Measurements from ENCODE around the gene ZNF621.

ZNF621 gene

DNA sequence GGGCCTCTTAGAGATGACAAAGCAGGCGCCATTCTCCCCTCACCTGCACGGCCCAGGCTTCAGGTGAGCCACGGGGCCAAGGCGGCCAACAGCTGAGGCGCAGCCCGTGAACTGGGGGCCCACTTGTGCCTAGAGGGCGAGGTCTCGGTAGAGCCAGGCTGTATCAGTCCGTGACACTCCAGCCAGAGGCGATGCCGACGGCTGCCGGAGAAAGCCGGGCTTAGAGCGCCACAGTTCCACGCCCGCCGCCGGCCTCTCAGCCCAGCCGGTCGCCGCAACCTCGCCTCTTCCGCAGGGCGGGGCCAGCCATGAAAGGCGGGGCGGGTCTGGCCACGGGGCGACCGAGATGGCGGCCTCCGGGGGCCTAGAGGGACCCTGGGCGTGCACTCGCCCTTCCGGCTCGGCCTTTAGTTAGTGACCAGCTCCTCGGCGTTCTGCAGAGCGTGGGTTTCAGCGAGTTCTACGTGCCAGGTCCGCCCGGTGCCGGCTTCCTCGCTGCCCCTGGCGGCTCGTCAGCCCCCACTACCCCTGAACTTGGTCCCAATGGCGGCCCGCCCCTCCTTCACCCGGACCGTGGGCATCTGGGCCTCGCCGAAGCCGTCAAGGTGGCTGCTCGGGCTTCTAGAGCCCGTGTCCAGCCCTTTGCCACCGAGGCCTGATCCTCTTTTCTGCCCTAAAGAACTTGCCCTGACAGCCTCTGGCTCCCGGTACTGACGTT, at the start of gene ZNF621:
ZNF621 (plus strand) TSS at position 393 of the 718 bp plus-strand sequence. CDS start 881 bp downstream, outside the sequence.
- peak; percentile 47 for DNase-seq

- peak; percentile 5 for DNase-seq
These were observed 48.0 kb upstream of the ZNF621 start, which contains the start of gene ZNF619 for GRCh38 chr3:40476478-40477470. TSS of gene ZNF619 (plus strand) at chr3:40477122. CDS start at chr3:40477980, 858 bp downstream.

- no peak for DNase-seq
These were observed 47.1 kb upstream of the ZNF621 start for GRCh38 chr3:40477666-40478065.

DNA sequence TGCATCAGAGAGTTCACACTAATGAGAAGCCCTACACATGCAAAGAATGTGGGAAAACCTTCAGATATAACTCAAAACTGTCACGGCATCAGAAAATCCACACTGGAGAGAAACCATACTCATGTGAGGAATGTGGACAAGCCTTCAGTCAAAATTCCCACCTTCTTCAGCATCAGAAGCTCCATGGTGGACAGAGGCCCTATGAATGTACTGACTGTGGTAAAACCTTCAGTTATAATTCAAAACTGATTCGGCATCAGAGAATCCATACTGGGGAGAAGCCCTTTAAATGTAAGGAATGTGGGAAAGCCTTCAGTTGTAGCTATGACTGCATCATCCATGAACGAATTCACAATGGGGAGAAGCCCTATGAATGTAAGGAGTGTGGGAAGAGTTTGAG, 37.6 kb upstream of the ZNF621 start:
- DNase-seq: no peak

DNA sequence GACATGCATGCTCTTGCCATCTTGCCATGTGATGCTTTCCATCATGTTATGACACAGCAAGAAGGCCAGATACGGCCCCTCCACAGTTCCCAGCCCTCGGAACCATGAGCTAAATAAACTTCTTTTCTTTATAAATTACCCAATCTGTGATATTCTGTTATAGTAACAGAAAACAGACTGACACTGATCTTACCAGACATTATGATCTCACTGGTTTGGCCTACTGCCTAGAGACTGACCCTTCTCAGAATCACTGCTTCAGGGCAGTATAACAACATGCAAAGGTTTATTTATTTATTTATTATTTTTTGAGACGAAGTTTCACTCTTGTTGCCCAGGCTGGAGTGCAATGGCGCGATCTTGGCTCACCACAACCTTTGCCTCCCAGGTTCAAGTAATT, 33.8 kb upstream of the ZNF621 start:
- DNase-seq: no peak

DNA sequence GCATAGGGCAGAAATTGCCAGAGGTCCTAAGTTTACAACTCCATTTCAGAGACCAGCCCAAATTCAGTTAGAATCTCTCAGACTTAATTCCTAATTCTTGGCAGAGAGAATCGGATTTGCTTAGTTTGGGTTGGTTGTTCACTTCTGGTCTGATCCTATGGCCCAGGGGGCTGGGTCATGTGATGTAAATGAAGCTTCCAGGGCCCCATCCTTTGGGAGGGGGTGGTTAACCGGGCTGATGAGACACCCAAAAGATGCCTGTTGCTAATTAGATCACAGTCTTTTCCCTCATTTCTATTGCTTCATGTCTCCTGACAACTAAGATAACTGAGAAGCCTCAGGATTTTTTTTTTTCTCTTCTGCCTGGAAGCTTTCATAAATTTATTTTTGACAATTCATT, 30.1 kb upstream of the ZNF621 start:
- DNase-seq: no peak

GRCh38 chr3:40497288-40497687, 27.5 kb upstream of the ZNF621 start:
- DNase-seq: no peak

DNA sequence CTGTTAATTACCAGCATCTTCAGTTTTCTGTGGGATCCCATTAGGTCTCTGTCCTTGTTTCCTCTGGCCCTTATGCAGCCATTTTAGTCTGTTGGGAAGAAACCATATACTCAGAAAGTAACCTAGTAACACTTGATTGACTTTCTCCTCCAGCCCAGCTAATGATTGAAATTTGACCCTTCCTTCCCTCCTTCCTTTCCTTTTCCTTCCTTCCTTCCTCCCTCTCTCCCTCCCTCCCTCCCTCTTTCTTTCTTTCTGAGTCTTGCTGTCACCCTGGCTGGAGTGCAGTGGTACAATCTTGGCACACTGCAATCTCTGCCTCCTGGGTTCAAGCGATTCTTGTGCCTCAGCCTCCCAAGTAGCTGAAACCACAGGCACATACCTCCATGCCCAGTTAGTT, 24.8 kb upstream of the ZNF621 start:
- no peak for DNase-seq

DNA sequence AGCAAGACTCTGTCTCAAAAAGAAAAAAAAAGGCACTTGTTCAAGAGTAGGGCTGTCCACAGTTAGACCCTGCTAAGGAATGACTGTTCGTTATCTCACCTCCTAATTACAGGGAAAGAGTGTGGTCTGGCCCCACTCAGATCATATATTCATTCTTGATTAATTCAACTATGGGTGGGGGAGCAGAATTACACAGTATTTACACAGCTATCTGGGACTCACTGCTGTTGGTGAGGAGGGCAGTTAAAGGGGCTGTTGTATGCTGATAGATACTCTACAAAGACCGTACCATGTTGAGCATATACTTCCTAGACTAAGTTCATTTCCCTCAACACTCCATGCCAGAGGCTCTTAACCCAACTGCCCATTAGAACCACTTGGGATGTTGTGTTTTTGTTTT, 22.7 kb upstream of the ZNF621 start:
- DNase-seq: no peak

GRCh38 chr3:40504636-40505430, 19.9 kb upstream of the ZNF621 start:
- DNase-seq: no peak

- peak; percentile 64 for DNase-seq
These were observed 18.9 kb upstream of the ZNF621 start, which contains the start of gene ZNF620 for GRCh38 chr3:40505599-40506462. TSS of gene ZNF620 (plus strand) at chr3:40506039. CDS start at chr3:40506353, 314 bp downstream.

- no peak for DNase-seq
These were observed 13.6 kb upstream of the ZNF621 start for GRCh38 chr3:40511031-40511718.

DNA sequence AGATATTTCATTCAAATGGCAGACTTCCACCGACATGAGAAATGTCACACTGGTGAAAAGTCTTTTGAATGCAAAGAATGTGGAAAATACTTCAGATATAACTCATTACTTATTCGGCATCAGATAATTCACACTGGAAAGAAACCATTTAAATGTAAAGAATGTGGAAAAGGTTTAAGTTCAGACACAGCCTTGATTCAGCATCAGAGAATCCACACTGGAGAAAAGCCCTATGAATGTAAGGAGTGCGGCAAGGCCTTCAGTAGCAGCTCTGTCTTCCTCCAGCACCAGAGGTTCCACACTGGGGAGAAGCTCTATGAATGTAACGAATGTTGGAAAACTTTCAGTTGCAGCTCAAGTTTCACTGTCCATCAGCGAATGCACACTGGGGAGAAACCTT, 8.6 kb upstream of the ZNF621 start:
- no peak for DNase-seq

GRCh38 chr3:40518067-40518466, 6.7 kb upstream of the ZNF621 start:
- no peak for DNase-seq

DNA sequence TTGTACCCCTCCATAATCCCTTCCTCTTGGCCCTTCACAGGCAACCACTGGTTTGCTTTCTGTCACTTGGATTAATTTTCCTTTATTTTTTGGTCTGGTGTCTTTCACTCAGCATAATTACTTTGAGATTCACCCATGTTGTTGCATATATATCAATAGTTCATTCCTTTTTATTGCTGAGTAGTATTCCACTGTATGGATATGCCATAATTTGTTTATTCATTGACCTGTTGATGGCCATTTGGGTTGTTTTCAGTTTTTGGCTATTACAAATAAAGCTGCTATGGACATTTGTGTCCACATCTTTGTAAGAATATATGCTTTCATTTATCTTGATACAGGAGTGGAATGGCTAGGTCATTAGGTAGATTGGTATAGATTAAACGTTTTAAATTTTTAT, 5.9 kb upstream of the ZNF621 start:
- no peak for DNase-seq

DNA sequence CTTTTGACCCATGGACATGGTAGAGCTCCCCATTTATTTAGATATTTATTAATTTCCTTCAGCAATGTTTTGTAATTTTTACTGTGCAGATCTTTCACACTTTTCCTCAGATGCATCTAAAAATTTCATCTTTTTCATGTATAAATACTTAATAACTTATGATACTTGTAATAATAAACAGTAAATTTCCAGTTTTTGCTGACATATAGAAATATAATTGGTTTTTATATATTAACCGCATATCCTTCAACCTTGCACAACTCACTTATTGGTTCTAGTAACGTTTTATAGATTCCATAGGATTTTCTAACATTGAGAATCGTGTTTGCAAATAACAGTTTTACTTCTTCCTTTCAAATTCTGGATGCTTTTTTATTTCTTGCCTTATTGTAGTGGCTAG, 3.5 kb upstream of the ZNF621 start:
- DNase-seq: no peak

DNA sequence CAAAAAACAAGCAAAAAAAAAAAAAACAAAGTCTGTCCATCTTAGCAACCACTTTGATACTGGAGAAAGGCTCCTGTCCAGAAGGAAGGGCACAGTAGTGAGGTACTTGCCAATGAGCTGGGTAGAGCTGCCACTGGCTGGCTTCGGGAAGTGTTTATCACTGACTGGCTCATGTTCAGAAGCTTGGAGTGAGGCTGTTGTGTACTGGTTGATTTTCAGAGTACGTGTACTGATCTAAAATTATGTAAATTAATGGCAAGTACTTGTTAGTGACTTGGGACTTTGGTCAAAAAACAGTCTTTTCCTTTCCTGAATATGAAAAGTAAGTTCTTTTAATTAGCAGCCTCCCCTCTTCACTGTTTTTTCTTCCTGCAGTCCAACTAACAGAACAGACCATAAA, 979 bp upstream of the ZNF621 start:
- DNase-seq: no peak

DNA sequence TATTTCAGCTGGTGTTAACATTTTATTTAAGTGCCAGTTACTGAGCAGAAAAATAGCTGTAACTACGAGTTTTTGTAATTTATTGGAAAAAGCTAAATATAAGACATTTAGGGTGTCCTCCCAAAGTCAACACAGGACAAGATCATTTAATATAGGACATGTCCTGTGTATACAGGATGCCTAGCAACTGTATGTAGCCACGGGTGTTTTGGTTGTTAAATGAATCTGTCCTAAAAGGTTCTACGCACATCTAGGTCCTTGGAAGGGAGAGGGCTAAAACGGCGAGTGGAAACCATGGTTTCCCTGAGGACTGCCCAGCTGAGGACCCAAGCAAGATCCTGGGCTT, 565 bp upstream of the ZNF621 start:
- DNase-seq: no peak

DNA sequence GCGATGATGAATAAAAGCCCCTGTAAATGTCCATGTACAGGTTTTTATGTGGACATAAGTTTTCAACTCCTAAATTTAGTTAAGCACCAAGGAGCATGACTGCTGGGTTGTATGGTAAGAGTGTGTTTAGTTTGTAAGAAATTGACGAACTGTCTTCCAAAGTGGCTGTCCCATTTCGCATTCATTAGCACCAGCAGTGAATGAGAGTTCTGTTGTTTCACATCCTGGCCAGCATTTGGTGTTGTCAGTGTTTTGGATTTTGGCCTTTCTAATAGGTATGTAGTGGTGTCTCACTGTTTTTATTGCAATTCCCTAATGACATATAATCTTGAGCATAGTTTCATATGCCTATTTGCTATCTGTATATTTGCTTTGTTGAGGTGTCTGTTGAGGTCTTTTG, 3.7 kb downstream of the ZNF621 start:
- DNase-seq: no peak

DNA sequence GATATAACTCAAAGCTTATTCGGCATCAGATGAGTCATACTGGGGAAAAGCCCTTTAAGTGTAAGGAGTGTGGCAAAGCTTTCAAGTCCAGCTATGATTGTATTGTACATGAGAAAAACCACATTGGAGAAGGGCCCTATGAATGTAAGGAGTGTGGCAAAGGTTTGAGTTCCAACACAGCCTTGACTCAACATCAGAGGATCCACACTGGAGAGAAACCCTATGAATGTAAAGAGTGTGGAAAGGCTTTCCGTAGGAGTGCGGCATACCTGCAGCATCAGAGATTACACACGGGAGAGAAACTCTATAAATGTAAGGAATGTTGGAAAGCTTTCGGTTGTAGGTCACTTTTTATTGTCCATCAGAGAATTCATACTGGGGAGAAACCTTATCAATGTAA, 7.5 kb downstream of the ZNF621 start:
- DNase-seq: no peak

DNA sequence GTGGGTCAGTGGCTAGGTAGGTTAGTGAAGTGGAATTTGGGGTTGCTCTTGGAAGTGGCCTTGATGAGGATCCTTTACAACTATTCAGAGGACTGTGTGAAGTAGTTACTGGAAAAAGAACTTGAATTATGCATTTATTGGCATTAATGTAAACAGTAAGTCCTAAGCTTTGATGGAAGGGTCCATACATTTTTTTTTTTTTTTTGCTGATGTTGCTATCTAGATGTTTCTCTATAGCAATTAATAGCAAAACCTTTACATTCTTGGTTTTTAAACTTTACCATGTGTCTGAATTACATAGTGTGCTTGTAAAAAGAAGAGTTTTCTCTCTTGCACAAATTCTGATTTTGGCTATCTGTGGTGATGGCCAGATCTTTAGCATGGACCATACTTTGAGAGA, 9.5 kb downstream of the ZNF621 start:
- DNase-seq: no peak
